ENCODE data around the gene LYPD6B.

- TF ChIP-seq, protein P1, sequence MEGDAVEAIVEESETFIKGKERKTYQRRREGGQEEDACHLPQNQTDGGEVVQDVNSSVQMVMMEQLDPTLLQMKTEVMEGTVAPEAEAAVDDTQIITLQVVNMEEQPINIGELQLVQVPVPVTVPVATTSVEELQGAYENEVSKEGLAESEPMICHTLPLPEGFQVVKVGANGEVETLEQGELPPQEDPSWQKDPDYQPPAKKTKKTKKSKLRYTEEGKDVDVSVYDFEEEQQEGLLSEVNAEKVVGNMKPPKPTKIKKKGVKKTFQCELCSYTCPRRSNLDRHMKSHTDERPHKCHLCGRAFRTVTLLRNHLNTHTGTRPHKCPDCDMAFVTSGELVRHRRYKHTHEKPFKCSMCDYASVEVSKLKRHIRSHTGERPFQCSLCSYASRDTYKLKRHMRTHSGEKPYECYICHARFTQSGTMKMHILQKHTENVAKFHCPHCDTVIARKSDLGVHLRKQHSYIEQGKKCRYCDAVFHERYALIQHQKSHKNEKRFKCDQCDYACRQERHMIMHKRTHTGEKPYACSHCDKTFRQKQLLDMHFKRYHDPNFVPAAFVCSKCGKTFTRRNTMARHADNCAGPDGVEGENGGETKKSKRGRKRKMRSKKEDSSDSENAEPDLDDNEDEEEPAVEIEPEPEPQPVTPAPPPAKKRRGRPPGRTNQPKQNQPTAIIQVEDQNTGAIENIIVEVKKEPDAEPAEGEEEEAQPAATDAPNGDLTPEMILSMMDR (conservative IDR thresholded peaks at IDR 0.05): no peak
- TF ChIP-seq ZFX (IDR thresholded peaks at IDR 0.05): no peak
Observed at GRCh38 chr2:149034406-149034805, 4.1 kb upstream of the LYPD6B start.

Measured in C4-2B (cell line).